SK-N-MC (cell line): Measurements from ENCODE around the gene CSTPP1.
A peak's percentile ranks its signal among the peaks of the same experiment; 100 is the strongest.

Experiments used
- DNase-seq: peaks from one replicate; pipeline ENCODE4 v3.0.0-alpha.2; 2011; ENCODE audit warnings: low read depth, low spot score
- H3K27ac ChIP-seq: fragments of 200-600 bp; sonication (generic); 2 replicates; pipeline ENCODE4 v1.5.1; 2016; ENCODE audit warnings: mixed run types
- H3K36me3 ChIP-seq: fragments of 200-600 bp; sonication (generic); 2 replicates; pipeline ENCODE4 v1.6.1; 2017; ENCODE audit warnings: antibody characterized with exemption, low read length, mixed read lengths; ENCODE audit not compliant: insufficient read depth
- H3K4me3 ChIP-seq: fragments of 200-600 bp; sonication (generic); 2 replicates; pipeline ENCODE4 v1.5.1; 2016
- H3K9ac ChIP-seq: fragments of 200-600 bp; sonication (generic); 2 replicates; pipeline ENCODE4 v1.8.0; 2017; ENCODE audit warnings: mixed run types, mixed read lengths; ENCODE audit not compliant: insufficient read length
- H3K9me3 ChIP-seq: fragments of 200-600 bp; sonication (generic); 2 replicates; pipeline ENCODE4 v1.6.1; 2017; ENCODE audit warnings: low read depth, mild to moderate bottlenecking, antibody characterized with exemption, low read length, moderate library complexity, mixed read lengths
- EZH2 ChIP-seq: fragments of 200-600 bp; sonication (generic); IDR thresholded peaks from one replicate; pipeline ENCODE4 v1.6.1; 2017; ENCODE audit warnings: antibody characterized with exemption
- FOXP2 ChIP-seq: optimal IDR thresholded peaks from 2 replicates; pipeline ENCODE3; 2011; ENCODE audit warnings: mild to moderate bottlenecking, moderate library complexity; ENCODE audit not compliant: insufficient read depth; ENCODE audit errors: extremely low read length, control extremely low read depth
- POLR2AphosphoS5 ChIP-seq: IDR thresholded peaks from 2 replicates; pipeline ENCODE4 v1.6.1; 2012; ENCODE audit warnings: mild to moderate bottlenecking, low read depth, low read length, borderline replicate concordance

The CSTPP1 gene

DNA sequence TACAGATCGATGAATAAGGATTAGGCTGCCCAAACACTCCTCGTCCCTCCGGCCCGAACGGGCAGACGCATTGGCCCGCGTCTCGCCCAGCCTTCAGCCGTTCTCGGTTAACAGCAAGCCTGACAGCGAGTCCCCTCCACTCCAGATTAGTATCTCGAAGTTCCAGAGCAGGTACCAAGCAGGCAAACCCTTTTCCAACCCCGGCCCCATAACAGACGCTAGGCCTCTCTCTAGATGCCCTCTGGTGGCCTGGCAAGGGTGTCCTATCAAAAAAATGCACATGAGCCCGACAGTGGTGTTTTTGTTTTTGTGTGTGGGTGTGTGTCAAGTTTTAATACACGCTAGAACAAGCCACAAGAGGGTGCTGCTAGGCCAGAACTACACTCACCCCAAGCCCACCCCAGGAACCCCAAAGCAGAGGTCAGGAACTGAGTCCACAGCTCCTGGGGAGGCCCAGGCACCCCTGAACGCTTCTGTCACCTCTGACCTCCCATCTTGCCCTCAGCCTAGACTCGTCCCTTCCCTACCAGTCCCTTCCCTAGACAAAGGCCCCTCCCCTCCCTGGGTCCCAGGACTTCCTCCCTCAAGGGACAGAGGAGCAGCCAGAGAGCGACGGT, 240.8 kb downstream of the CSTPP1 start:
- H3K9ac ChIP-seq: peak overlapping the region; percentile 82
- H3K36me3 ChIP-seq: peaks cover 28% of the 10 kb centered on the region

DNA sequence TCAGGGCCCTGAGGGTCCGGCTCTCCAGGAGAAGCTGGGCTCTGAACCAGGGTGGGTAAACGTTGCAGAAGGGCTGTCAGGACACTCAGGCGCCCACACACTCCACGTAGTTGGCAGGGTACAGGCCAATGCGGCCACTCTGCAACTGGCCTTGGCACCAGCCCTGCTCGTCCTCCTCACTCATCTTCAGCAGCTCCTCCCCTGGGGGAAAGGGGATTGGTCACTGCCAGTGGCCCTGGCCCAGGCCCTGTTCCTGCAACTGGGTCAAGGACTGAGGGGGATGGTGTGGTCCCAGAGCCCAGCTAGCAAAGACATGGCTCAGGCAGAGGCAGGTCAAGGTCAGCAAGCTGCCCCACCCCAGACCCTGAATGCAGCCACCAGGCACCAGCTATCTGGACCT, 241.3 kb downstream of the CSTPP1 start:
- H3K4me3 ChIP-seq: peak overlapping the region; percentile 96
- H3K27ac ChIP-seq: peak overlapping the region; percentile 78

More for the DNA sequence above, 240.8 kb downstream of the CSTPP1 start:
- TF ChIP-seq POLR2AphosphoS5 (no peak), EZH2 (no peak), FOXP2 (no peak)
- DNase-seq: peak; percentile 48
- Histone ChIP-seq H3K9me3 (no peaks in the 10 kb centered on the region), H3K27ac (peak overlapping the region; percentile 78), H3K4me3 (peak overlapping the region; percentile 96)

DNA sequence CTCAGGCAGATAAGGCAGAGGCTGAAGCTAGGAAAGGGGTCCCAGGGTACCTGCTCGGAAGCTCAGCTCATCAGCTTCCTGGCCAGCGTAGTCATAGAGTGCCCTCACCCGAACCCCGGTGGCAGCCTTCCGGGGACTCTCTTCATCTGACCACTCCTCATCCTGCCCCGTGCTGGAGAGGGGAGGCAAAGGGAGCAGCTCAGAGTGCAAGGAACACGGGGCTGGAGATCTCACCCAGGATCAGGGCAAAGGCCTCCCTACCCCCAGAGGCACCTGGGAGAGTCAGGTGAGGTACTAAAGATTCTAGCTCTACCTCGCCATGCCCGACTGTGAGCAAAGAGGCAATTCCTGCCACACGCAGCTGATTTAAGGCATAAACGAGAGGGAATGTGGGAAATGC, 241.8 kb downstream of the CSTPP1 start:
- no peak overlapping the region for H3K27ac ChIP-seq
- H3K4me3 ChIP-seq: no peak overlapping the region
- H3K36me3 ChIP-seq: peaks cover 18% of the 10 kb centered on the region
- H3K9me3 ChIP-seq: no peaks in the 10 kb centered on the region
- no peak overlapping the region for H3K9ac ChIP-seq
- TF ChIP-seq FOXP2: no peak
- DNase-seq: no peak

More for the DNA sequence above, 241.3 kb downstream of the CSTPP1 start:
- DNase-seq: no peak
- H3K9ac ChIP-seq: peak overlapping the region; percentile 82
- H3K9me3 ChIP-seq: no peaks in the 10 kb centered on the region
- H3K36me3 ChIP-seq: peaks cover 22% of the 10 kb centered on the region
- TF ChIP-seq FOXP2 (no peak), POLR2AphosphoS5 (no peak), EZH2 (no peak)

DNA sequence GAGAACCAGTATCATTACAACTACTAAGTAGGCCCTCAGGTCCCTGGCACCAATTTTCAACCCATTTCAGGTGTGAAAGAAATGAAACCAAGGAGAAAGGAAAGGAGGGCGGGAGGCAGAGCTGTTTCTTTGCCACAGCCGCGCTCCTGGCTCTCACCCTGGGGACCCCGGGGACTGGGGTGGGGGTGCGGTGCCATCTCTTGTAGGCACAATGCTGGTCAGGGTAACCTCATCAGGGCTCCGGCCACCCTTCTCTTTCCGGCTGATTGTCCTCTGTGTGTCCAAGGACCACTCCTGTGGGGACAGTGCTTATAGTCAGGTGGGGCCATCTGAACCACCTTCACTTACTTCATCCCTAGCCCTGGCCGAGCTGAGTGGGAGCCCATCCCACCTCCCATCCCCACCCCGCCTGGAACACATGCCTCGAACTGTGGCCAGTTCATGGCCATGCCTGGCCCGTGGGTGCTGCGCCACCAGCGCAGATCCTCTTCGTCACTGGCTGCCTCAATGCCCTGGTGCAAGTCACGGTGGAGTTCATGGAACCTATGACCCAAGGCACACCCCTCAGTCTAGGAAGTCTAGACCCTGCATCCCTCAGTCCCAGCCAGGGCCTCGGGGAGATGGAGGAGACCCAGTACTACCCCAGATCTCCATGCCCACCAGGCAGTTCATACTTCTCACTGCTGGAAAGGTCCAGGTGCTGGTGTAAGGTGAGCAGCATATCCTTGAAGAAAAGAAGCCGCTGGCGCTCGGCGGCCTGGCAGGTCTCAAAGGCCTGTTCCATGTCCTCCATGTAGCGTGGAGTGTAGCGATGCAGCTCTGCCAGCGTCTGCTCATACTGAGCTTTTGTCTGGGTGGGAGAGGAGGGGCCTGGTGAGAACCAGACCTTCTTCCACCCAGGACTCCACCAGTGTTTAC, 242.4 kb downstream of the CSTPP1 start:
- H3K36me3 ChIP-seq: peaks cover 11% of the 10 kb centered on the region; the same call in 1 of the 2 replicates
- no peak overlapping the region for H3K9ac ChIP-seq
- no peak for DNase-seq
- H3K9me3 ChIP-seq: no peaks in the 10 kb centered on the region
- TF ChIP-seq POLR2AphosphoS5 (no peak), EZH2 (no peak), FOXP2 (no peak)
- H3K27ac ChIP-seq: no peak overlapping the region
- H3K4me3 ChIP-seq: no peak overlapping the region

- no peak for DNase-seq
- Histone ChIP-seq H3K27ac (no peak overlapping the region), H3K4me3 (no peak overlapping the region), H3K9ac (no peak overlapping the region), H3K9me3 (no peaks in the 10 kb centered on the region), H3K36me3 (peaks cover 10% of the 10 kb centered on the region; the same call in 1 of the 2 replicates)
- no peak for TF ChIP-seq EZH2
- no peak for TF ChIP-seq FOXP2
- TF ChIP-seq POLR2AphosphoS5: no peak
Measured at GRCh38 chr11:47179655-47179991, 243.1 kb downstream of the CSTPP1 start.

GRCh38 chr11:47180006-47180787, 243.6 kb downstream of the CSTPP1 start:
- H3K36me3 ChIP-seq: peaks cover 4% of the 10 kb centered on the region; the same call in 1 of the 2 replicates
- no peak overlapping the region for H3K9ac ChIP-seq
- no peak for DNase-seq
- H3K27ac ChIP-seq: no peak overlapping the region
- no peaks in the 10 kb centered on the region for H3K9me3 ChIP-seq
- TF ChIP-seq EZH2 (no peak), POLR2AphosphoS5 (no peak), FOXP2 (no peak)
- no peak overlapping the region for H3K4me3 ChIP-seq

DNA sequence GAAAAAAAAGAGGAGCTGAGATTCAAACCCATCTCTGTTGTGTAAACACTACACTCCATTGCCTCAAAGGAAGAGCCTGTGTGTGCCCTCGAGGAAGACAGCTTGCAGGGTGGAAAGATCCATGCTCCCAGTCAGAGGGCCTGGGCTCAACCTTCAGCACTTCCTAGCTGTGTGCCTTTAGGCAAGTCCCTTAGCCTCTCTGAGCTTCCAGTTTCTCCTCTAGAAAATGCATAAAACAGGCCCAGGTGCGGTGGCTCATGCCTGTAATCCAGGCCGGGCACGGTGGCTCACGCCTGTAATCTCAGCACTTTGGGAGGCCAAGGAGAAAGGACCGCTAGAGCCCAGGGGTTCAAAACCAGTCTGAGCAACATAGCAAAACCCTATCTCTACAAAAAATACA, 244.7 kb downstream of the CSTPP1 start:
- no peak for TF ChIP-seq POLR2AphosphoS5
- TF ChIP-seq FOXP2: no peak
- no peak for TF ChIP-seq EZH2
- H3K36me3 ChIP-seq: no peaks in the 10 kb centered on the region

GRCh38 chr11:47182380-47182779, 245.8 kb downstream of the CSTPP1 start:
- Histone ChIP-seq H3K36me3 (no peaks in the 10 kb centered on the region), H3K9ac (no peak overlapping the region)

More for the DNA sequence above, 244.7 kb downstream of the CSTPP1 start:
- H3K27ac ChIP-seq: no peak overlapping the region
- H3K9ac ChIP-seq: no peak overlapping the region
- no peak overlapping the region for H3K4me3 ChIP-seq
- H3K9me3 ChIP-seq: no peaks in the 10 kb centered on the region
- no peak for DNase-seq

More at GRCh38 chr11:47182380-47182779, 245.8 kb downstream of the CSTPP1 start:
- TF ChIP-seq FOXP2 (no peak), POLR2AphosphoS5 (no peak), EZH2 (no peak)
- no peak overlapping the region for H3K27ac ChIP-seq
- DNase-seq: no peak
- H3K4me3 ChIP-seq: no peak overlapping the region
- H3K9me3 ChIP-seq: no peaks in the 10 kb centered on the region
